Measurements from ENCODE around the gene GDF7. TPM values are rescaled to one million over a fixed set of nuclear protein-coding genes. Genes with fewer than 3 reads are reported as not detected.

The GDF7 gene
- total and polyA plus RNA-seq, 10 donors = 0.83 to 3.8 (median 1.9) TPM

DNA sequence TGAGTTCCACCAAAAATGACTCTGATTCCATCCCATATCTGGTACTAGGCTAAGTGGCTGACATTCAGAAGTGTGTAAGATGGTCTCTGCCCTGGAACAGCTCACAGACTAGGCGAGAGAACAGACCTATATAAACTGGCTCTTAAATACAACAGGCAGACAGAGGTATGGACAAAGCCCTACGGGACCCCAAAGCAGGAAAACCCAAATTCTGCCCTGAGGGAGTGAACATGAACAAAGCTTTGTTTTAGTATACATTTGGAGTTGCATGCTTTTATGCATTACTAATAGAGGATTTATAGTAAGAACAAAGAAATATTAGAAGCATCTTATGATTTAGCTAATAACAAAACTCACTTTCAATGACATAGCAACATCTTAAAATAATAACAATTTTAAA is 25.1 kb downstream of the GDF7 start:
- TF ChIP-seq, protein P1, sequence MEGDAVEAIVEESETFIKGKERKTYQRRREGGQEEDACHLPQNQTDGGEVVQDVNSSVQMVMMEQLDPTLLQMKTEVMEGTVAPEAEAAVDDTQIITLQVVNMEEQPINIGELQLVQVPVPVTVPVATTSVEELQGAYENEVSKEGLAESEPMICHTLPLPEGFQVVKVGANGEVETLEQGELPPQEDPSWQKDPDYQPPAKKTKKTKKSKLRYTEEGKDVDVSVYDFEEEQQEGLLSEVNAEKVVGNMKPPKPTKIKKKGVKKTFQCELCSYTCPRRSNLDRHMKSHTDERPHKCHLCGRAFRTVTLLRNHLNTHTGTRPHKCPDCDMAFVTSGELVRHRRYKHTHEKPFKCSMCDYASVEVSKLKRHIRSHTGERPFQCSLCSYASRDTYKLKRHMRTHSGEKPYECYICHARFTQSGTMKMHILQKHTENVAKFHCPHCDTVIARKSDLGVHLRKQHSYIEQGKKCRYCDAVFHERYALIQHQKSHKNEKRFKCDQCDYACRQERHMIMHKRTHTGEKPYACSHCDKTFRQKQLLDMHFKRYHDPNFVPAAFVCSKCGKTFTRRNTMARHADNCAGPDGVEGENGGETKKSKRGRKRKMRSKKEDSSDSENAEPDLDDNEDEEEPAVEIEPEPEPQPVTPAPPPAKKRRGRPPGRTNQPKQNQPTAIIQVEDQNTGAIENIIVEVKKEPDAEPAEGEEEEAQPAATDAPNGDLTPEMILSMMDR (IDR thresholded peaks at IDR 0.05 in 8 of 11, conservative IDR thresholded peaks at IDR 0.05 in 3 of 11) = no peak
- TF ChIP-seq POLR2A (IDR thresholded peaks at IDR 0.05) (no peak), POLR2AphosphoS5 (IDR thresholded peaks at IDR 0.05) (no peak)
- no peaks in the 10 kb centered on the region for H3K27me3 ChIP-seq (replicated peaks in 1 of 7)
- no peak overlapping the region for H3K27ac ChIP-seq
- no peaks in the 10 kb centered on the region for H3K4me1 ChIP-seq
- 88 to 100% (median 96%) methylated on average over 2 of the region's 2 CpGs for WGBS, 5 donors
- no peak overlapping the region for H3K4me3 ChIP-seq
- peaks cover 0 to 90% (median 8%) of the 10 kb centered on the region in 6 donors for H3K36me3 ChIP-seq
- no peak for DNase-seq
- H3K9me3 ChIP-seq = peaks cover 0 to 6% (median 2%) of the 10 kb centered on the region in 8 donors
- intact Hi-C loops (cut with DNase I; ENCODE audit: low total_unique reads) = no loop called here

DNA sequence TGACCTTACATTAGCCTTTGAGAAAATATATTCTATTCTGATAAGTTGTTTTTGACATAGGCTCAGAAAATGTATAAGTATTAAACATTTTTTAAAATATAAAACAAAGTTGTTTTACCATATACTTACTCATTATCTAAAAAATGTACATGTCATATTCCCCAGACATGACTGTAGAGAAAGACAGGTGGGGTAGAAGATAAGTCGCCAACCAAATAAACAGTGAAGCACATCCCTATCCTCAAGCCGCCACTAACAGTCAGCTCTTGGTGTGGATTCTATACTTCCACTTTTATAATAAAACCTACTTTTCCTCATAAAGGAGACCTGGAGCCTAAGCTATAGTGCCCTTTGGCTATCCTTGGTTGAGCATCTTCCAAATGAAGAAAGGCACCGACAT is 26.4 kb downstream of the GDF7 start:
- intact Hi-C loops (cut with DNase I; ENCODE audit: low total_unique reads) = no loop called here
- WGBS, 5 donors = 83 to 91% (median 86%) methylated on average over 3 of the region's 3 CpGs
- TF ChIP-seq POLR2AphosphoS5 (IDR thresholded peaks at IDR 0.05) (no peak), POLR2A (IDR thresholded peaks at IDR 0.05) (no peak)
- TF ChIP-seq, protein P1 (IDR thresholded peaks at IDR 0.05 in 8 of 11, conservative IDR thresholded peaks at IDR 0.05 in 3 of 11) = no peak
- H3K9me3 ChIP-seq = peaks cover 0 to 6% (median 2%) of the 10 kb centered on the region in 8 donors
- H3K27me3 ChIP-seq (replicated peaks in 1 of 7) = no peaks in the 10 kb centered on the region
- no peak overlapping the region for H3K27ac ChIP-seq
- peaks cover 0 to 2% (median 0%) of the 10 kb centered on the region in 6 donors for H3K4me1 ChIP-seq
- peaks cover 0 to 83% (median 5%) of the 10 kb centered on the region in 6 donors for H3K36me3 ChIP-seq
- no peak overlapping the region for H3K4me3 ChIP-seq
- no peak for DNase-seq

DNA sequence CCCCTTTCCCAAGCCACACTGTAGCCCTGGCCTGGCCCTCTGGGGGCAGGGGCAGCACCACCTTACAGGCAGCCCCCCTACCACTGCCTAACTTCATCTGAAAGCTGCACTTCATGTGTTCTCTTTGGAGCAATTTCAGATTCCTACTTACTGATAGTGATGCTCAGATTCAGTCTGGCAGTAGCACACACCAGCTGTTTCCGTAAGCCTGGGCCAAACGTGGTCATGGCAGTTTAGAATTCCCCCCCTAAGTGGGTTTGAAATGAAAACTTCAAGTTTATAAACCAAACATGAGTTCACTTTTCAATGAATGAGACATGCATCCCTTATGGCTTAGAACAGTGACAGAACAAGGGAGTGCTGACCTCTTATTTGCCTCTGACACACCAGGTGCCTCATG is 29.4 kb downstream of the GDF7 start:
- 87 to 100% (median 94%) methylated on average over 2 of the region's 2 CpGs for WGBS, 5 donors
- H3K27ac ChIP-seq = no peak overlapping the region
- intact Hi-C loops (cut with DNase I; ENCODE audit: low total_unique reads) = no loop called here

DNA sequence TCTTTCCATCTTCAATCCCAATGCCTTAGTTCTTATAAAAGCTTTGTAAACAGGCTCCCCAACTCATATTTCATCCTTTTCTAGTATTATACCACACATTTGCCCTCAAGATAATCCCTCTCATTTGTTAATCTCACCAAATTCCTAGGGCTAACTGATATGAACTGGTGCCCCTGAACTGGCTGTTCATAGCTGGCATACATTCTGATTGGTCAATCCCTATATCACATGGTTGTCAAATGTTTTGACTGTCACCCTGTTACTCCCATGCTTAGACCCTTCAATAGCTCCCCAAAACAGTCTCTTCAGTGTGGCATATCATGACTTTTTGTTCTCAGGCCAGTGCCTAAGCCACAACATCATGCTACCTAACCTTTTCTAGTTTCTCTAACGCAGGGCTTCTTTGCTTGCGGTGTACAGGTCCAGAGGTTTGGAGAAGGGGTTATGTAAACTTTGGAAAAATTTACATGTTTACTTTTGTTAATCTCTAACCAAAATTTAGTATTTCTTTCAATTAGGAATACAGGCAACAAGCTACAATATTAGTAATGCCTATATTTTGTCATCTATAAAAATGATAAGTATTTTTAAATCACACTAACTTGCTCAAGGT is 30.5 kb downstream of the GDF7 start:
- no peak for TF ChIP-seq POLR2A (IDR thresholded peaks at IDR 0.05)
- no peak for TF ChIP-seq POLR2AphosphoS5 (IDR thresholded peaks at IDR 0.05)
- TF ChIP-seq, protein P1 (IDR thresholded peaks at IDR 0.05 in 8 of 11, conservative IDR thresholded peaks at IDR 0.05 in 3 of 11) = no peak
- intact Hi-C loops (cut with DNase I; ENCODE audit: low total_unique reads) = no loop called here
- no peak overlapping the region for H3K4me3 ChIP-seq
- no peak for DNase-seq
- H3K27me3 ChIP-seq (replicated peaks in 1 of 7) = no peaks in the 10 kb centered on the region
- H3K27ac ChIP-seq = no peak overlapping the region
- peaks cover 0 to 70% (median 3%) of the 10 kb centered on the region in 6 donors for H3K36me3 ChIP-seq
- peaks cover 0 to 22% (median 17%) of the 10 kb centered on the region in 6 donors for H3K4me1 ChIP-seq
- no peaks in the 10 kb centered on the region for H3K9me3 ChIP-seq
- WGBS, 5 donors = 96 to 100% (median 99%) methylated on average over 2 of the region's 2 CpGs

More for the DNA sequence above, 29.4 kb downstream of the GDF7 start:
- no peak for TF ChIP-seq POLR2AphosphoS5 (IDR thresholded peaks at IDR 0.05)
- TF ChIP-seq, protein P1 (IDR thresholded peaks at IDR 0.05 in 8 of 11, conservative IDR thresholded peaks at IDR 0.05 in 3 of 11) = no peak
- TF ChIP-seq POLR2A (IDR thresholded peaks at IDR 0.05) = no peak
- Histone ChIP-seq H3K4me3 (no peak overlapping the region), H3K27me3 (replicated peaks in 1 of 7) (no peaks in the 10 kb centered on the region), H3K4me1 (peaks cover 0 to 22% (median 17%) of the 10 kb centered on the region in 6 donors), H3K36me3 (peaks cover 0 to 75% (median 3%) of the 10 kb centered on the region in 6 donors), H3K9me3 (no peaks in the 10 kb centered on the region)
- no peak for DNase-seq
